ENCODE results near the gene PCMT1. TPM values are rescaled to one million over a fixed set of nuclear protein-coding genes. Genes with fewer than 3 reads are reported as not detected.

PCMT1 gene
- total and polyA plus RNA-seq, 2 donors (not counting 1 experiment from before 2014, with no cell fraction given): 30.3 to 46.4 TPM

DNA sequence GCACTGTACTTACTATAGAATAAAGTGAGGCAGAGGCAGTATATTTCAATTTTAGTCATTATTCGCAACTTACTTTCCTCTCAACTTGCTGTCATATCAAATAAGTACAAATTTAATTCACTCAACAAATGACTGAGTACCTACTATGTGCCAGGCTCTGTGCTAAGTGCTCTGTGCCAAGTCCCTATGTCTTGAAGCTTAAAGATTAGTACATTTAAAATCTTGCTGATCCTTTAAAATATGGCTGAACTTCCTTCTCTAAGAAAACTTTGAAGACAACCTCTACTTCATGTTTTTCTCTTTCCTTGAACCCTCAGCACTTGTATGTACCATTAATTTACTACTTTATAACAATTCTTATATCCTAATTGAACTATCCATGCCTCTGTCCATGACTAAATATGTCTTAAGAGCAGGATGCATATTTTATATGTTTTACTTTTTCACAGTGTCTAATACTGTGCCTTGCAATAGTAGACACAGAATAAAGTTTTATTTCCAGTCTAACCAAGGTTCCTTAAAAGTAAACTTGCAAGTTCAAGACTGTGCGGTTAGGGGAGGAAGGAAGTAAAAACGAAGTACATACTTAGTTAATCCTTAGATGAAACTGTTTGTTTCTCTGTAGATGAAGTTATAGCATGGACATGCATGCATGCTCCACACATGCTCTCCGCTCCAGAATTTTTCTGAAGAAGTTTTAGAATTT is 21.6 kb upstream of the PCMT1 start:
- Histone ChIP-seq H3K36me3 (replicated peaks in 1 of 2; ENCODE audit: control extremely low read depth in 1 of 2, control insufficient read depth in 1 of 2, extremely low read depth in 1 of 2, insufficient read depth in 2 of 2, low read length in 1 of 2) (peaks cover 3 to 42% of the 10 kb centered on the region in 2 experiments), H3K4me2 (replicated peaks; ENCODE audit: low read depth, low read length, poor library complexity, severe bottlenecking) (peak overlapping the region; percentile 23), H2AFZ (ENCODE audit: insufficient read depth, low read depth, low read length, poor library complexity, severe bottlenecking) (no peak overlapping the region), H3K4me1 (ENCODE audit: control insufficient read depth in 2 of 2, insufficient read depth in 2 of 2, low read length in 2 of 2) (peaks cover 8 to 11% of the 10 kb centered on the region in 2 donors), H3K27me3 (replicated peaks in 1 of 4; ENCODE audit: control extremely low read depth in 1 of 4, control insufficient read depth in 3 of 4, insufficient read depth in 4 of 4, low read length in 3 of 4) (no peaks in the 10 kb centered on the region), H3K9ac (ENCODE audit: low read length) (no peak overlapping the region), H3K27ac (ENCODE audit: low read length in 2 of 2) (peak overlapping the region in 1 of 2 donors; percentile 56), H3K79me2 (ENCODE audit: control insufficient read depth, insufficient read depth, low read length) (no peaks in the 10 kb centered on the region), H4K20me1 (ENCODE audit: control insufficient read depth, insufficient read depth, low read length, poor library complexity, severe bottlenecking) (no peaks in the 10 kb centered on the region), H3K9me3 (ENCODE audit: control extremely low read depth in 1 of 3, control insufficient read depth in 2 of 3, insufficient read depth in 1 of 3, low read length in 2 of 3) (no peaks in the 10 kb centered on the region), H3K4me3 (ENCODE audit: control extremely low read depth in 1 of 5, extremely low read depth in 1 of 5, insufficient read depth in 1 of 5, low read depth in 2 of 5, low read length in 4 of 5) (no peak overlapping the region)
- no CpG with 5 or more reads among the region's 4 CpGs for WGBS (ENCODE audit: insufficient coverage)
- peaks cover 8% of the 10 kb centered on the region for H3K4me1 Mint-ChIP-seq
- no peak overlapping the region for H3K27ac Mint-ChIP-seq
- H3K4me3 Mint-ChIP-seq: no peak overlapping the region
- no peaks in the 10 kb centered on the region for H3K27me3 Mint-ChIP-seq
- no peaks in the 10 kb centered on the region for H3K9me3 Mint-ChIP-seq (ENCODE audit: insufficient read depth)
- TF ChIP-seq CTCF (IDR thresholded peaks at IDR 0.05) (no peak), EZH2 (IDR thresholded peaks at IDR 0.05; ENCODE audit: borderline replicate concordance, insufficient read depth, low read depth, low read length, poor library complexity, severe bottlenecking) (no peak)
- intact Hi-C loops (cut with micrococcal nuclease): no loop called here
- DNase-seq (no peak), ATAC-seq (ENCODE audit: low read depth) (no peak)
- POLR2A ChIA-PET: no interaction called here
- CTCF ChIA-PET: interaction anchor here (1.3 kb wide), 1 partner anchor 11 kb away, joined by 3 read pairs; the partner anchor contains the start of gene LATS1

GRCh38 chr6:149728499-149729234 is 20.9 kb upstream of the PCMT1 start:
- Histone ChIP-seq H4K20me1 (ENCODE audit: control insufficient read depth, insufficient read depth, low read length, poor library complexity, severe bottlenecking) (no peaks in the 10 kb centered on the region), H3K36me3 (replicated peaks in 1 of 2; ENCODE audit: control extremely low read depth in 1 of 2, control insufficient read depth in 1 of 2, extremely low read depth in 1 of 2, insufficient read depth in 2 of 2, low read length in 1 of 2) (peaks cover 3 to 45% of the 10 kb centered on the region in 2 experiments), H3K4me2 (replicated peaks; ENCODE audit: low read depth, low read length, poor library complexity, severe bottlenecking) (peak overlapping the region; percentile 23), H2AFZ (ENCODE audit: insufficient read depth, low read depth, low read length, poor library complexity, severe bottlenecking) (no peak overlapping the region), H3K27me3 (replicated peaks in 1 of 4; ENCODE audit: control extremely low read depth in 1 of 4, control insufficient read depth in 3 of 4, insufficient read depth in 4 of 4, low read length in 3 of 4) (no peaks in the 10 kb centered on the region), H3K4me1 (ENCODE audit: control insufficient read depth in 2 of 2, insufficient read depth in 2 of 2, low read length in 2 of 2) (peaks cover 8 to 11% of the 10 kb centered on the region in 2 donors), H3K27ac (ENCODE audit: low read length in 2 of 2) (peak overlapping the region; percentile 13 to 56), H3K9ac (ENCODE audit: low read length) (no peak overlapping the region), H3K9me3 (ENCODE audit: control extremely low read depth in 1 of 3, control insufficient read depth in 2 of 3, insufficient read depth in 1 of 3, low read length in 2 of 3) (no peaks in the 10 kb centered on the region), H3K79me2 (ENCODE audit: control insufficient read depth, insufficient read depth, low read length) (no peaks in the 10 kb centered on the region), H3K4me3 (ENCODE audit: control extremely low read depth in 1 of 5, extremely low read depth in 1 of 5, insufficient read depth in 1 of 5, low read depth in 2 of 5, low read length in 4 of 5) (no peak overlapping the region)
- ATAC-seq (ENCODE audit: low read depth) (no peak), DNase-seq (no peak)
- no peak overlapping the region for H3K4me3 Mint-ChIP-seq
- H3K4me1 Mint-ChIP-seq: peaks cover 8% of the 10 kb centered on the region
- CTCF ChIA-PET: interaction anchor here (1.3 kb wide), 1 partner anchor 11 kb away, joined by 3 read pairs; the partner anchor contains the start of gene LATS1
- POLR2A ChIA-PET: no interaction called here
- H3K9me3 Mint-ChIP-seq (ENCODE audit: insufficient read depth): no peaks in the 10 kb centered on the region
- peak overlapping the region; percentile 2 for H3K27ac Mint-ChIP-seq
- intact Hi-C loops (cut with micrococcal nuclease): no loop called here
- TF ChIP-seq CTCF (IDR thresholded peaks at IDR 0.05) (no peak), EZH2 (IDR thresholded peaks at IDR 0.05; ENCODE audit: borderline replicate concordance, insufficient read depth, low read depth, low read length, poor library complexity, severe bottlenecking) (no peak)
- WGBS (ENCODE audit: insufficient coverage): 20% methylated on average over 2 of the region's 5 CpGs
- H3K27me3 Mint-ChIP-seq: no peaks in the 10 kb centered on the region
